Measurements from ENCODE around the gene CDRT15L2.
"Not testable (repeated sequence)": the region's sequence is repeated elsewhere in the genome, so short reads cannot be mapped to it uniquely, and the experiment has no call there.

CDRT15L2 gene

DNA sequence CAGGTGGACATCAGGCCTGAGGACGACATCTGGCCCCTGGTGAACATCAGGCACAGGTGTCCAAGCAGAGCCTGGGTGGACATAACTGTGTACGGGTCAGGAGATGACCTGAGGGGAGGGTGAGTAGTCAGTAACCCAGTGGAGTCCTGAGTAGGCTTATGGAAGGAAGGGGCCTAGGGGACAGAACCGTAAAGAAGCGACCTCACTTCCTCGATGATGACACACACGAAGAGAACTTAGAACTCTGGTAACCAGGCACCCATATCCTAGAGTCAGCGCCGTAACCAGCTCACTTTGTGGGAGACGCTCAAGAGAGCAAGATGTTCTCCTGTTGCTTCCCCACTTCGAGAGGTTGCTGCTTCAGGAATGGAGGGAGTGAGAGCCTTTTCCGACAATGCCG lies at the start of gene CDRT15L2:
CDRT15L2 (plus strand) TSS at position 301 of the 400 bp plus-strand sequence; CDS start at position 321, 20 bp downstream.
- not testable (repeated sequence) for DNase-seq

DNA sequence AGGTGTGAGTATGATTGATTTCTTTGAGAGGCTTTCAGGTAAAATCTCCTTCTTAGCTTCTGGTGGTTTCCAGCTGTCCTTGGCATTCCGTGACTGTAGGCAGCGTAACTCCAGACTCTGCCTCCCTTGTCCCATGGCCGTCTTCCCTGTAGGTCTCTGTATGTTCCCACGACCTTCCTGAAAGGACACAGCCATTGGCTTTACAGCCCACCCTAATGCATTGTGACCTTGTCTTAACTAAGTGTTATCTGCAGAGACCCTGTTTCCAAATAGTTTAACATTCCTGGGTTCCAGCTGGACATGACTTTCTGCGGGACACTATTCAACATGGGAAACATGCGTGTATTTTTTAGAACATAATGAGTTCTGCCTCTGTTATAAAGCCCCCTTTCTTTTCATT lies 49.4 kb upstream of the CDRT15L2 start:
- not testable (repeated sequence) for DNase-seq

DNA sequence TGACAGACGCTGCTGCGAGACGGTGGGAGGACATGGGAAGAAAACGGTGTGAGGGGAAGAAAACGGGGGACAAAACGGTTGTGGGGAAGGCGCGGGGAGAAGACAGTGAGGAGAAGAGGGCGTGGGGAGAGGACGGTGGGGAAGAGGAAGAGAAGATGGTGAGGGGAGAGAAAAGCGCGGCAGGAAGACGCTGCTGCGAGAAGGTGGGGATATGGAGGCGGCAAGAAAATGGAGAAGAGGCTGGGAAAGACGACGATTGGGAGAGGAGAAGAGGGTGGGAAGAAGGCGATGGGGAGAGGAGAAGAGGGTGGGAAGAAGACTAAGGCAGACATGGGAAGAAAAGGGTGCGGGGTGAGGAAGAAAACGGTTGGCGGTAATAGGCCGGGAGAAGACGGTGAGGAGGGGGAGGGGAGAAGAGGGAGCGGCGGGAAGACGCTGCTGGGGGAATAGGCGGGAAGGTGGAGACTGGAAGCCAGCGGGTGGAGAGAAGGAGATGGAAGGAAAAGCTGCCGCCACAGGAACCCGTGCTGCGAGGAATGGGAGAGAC lies 46.9 kb upstream of the CDRT15L2 start:
- not testable (repeated sequence) for DNase-seq

DNA sequence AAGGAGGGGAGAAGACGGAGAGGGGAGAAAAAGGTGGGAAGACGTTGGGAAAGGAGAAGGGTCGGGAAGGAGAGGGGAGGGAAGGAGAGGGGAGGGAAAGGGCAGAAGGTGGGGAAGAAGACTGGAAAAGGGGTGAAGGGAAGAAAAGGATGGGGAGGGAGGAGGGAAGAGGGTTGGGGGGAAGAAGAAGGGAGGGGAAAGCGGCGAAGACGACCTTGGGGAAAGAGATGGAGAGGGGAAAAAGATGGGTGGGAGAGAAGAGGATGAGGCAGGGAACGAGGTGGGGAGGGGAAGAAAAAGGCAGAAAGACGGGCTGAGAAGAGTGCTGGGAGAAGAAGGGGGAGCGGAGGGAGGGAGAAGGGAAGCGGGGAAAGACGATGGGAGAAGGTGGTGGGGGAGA lies 46.3 kb upstream of the CDRT15L2 start:
- not testable (repeated sequence) for DNase-seq

DNA sequence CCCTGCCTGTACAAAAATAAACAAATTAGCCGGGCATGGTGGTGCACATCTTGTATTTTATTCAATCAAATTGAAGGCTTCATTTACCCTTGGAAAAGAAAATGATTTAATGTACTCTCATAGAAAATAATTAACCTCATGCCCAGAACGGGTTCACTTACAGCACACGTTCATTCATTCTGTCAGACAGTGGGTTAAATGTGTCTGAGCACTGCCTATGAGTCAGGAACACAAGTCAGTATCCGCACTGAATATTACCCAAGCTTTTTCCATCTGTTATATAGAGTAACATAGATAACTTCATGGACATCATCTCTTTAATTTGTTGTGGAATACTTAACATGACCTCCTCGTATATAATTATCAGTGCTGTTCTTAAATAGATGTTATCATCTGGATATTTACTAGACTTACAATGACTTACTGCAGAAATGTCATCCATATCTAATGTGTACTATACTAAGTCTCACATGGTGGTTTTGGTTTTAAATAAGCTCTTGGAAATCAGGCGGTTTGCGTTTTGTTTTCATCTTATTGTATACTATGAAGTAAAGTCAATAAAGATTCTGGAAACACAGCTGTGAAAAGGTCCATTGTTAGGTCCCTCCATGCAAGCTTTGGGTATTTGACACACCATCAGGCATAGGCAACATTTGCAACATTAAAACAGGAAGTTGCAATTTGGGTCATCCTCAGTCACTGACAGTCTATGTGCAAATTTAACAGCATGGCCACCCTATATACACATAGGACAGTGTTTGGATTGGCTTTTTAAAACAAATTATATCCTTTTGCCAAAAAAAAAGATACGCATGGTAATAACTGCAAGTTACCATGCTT lies 44.6 kb upstream of the CDRT15L2 start:
- DNase-seq: not testable (repeated sequence)

DNA sequence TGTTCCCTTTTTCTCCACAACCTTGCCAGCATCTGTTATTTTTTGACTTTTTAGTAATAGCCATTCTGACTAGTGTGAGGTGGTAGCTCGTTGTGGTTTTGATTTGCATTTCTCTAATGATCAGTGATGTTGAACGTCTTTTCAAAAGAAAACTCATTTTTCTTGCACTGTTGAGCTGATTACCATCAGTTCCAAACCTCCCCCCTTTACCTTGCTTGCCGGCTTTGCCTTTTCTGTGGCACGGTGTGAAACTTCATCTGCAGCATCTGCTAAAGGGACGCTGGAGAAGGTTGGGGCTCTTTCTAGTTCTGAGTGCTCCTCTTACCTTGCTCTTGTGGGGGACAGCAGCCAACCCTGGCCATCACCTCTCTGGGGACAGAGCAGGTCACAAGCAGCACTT lies 39.1 kb upstream of the CDRT15L2 start:
- not testable (repeated sequence) for DNase-seq

DNA sequence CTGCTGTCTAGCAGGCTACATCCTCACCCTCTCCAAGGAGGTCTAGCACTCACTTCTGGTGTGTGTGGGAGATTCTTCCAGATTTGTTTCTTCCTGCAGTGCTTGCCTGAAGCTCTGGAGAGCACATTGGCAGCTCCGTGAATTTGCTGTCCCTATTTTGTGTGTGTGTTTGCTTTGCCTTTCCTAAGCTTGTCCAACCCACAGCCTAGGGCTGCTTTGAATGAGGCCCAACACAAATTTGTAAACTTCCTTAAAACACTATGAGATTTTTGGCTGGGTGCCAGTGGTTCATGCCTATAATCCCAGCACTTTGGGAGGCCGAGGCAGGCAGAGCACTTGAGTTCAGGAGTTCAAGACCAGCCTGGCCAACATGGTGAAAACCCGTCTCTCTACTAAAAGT lies 38.7 kb upstream of the CDRT15L2 start:
- not testable (repeated sequence) for DNase-seq

DNA sequence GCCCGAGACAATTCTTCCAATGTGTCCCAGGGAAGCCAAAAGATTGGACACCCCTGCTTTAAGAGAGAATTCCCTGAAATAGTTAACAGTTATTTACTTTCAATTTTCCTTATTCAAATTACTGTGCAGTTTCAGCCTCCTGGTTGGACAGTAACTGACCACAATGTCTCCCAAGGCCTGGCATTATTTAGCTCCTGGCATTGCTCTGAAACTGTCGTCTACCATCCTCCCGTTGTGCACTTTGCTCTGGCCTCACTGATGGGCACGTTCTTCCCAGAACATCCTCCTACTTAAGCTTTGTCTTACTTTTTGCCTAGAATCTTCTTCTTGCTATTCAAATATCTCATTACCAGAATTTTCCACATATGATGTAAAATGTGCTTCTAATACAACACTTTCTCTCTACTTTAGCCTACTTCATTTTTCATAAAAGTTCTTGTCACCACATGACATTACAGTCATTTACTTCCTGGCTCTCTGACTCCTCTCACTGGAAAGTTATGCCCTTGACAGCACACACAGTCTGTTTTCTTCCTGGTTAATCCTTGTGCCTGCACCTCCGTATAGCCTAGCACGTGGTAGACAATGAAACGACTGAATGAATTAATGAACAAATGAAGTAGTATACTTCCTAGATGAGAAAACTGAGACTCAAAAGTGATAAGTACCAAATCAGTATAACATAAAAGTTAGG lies 37.5 kb upstream of the CDRT15L2 start:
- DNase-seq: not testable (repeated sequence)

DNA sequence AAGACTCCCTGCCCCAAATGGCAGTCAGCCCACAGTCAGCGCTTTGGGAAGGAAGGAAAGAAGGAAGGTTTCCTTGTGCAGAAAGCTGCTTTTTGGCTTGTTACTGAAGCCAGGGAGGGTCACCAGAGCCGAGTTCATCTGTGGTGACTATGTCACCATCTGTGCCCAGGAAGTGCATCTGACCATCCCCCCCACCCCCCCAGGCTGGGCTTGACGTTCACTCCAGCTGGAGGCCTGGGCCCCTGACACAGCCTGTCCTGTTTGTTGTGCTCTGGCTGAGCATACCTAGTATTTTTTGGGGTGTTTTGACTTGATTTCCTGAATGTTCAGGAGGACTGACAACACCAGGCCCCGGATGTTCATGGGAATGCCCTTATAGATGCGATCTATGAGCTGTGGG lies 31.6 kb upstream of the CDRT15L2 start:
- not testable (repeated sequence) for DNase-seq

DNA sequence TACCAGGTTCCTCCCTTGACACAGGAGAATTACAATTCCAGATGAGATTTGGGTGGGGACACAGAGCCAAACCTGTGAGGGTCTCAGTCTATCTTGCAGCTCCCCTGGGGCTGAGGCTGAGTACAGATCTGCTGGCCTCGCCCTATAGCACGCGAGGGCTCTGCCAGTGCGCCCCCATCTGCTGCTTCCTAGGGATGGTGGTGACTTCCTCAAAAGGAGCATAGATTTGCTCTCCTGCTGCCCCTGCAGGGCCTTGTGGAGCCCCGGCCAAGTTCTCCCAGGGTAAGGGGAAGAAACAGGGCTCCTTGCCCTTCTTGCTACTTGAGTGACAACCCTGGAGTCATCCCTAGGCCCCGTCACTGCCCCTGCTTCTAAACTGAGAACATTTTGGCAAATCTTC lies 26.6 kb upstream of the CDRT15L2 start:
- DNase-seq: not testable (repeated sequence)

DNA sequence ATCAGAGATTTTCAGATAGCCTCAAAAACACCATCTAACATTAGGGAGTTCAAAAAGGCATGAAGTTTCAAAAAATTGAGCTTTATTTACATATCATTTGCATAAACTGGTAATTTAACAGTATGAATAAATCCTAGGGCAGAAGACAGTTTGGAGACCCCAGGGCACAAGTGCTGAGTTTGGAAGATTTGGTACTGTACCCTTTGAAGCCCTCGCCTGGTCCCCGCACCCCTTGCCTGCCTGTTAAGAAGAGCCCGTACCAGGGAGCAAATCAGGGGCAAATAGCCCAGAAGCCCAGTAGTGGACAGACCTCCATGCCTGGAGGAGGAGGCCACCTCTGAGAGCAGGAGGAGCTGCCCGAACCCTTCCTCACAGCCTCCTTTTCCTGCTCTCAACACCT lies 24.8 kb upstream of the CDRT15L2 start:
- not testable (repeated sequence) for DNase-seq

DNA sequence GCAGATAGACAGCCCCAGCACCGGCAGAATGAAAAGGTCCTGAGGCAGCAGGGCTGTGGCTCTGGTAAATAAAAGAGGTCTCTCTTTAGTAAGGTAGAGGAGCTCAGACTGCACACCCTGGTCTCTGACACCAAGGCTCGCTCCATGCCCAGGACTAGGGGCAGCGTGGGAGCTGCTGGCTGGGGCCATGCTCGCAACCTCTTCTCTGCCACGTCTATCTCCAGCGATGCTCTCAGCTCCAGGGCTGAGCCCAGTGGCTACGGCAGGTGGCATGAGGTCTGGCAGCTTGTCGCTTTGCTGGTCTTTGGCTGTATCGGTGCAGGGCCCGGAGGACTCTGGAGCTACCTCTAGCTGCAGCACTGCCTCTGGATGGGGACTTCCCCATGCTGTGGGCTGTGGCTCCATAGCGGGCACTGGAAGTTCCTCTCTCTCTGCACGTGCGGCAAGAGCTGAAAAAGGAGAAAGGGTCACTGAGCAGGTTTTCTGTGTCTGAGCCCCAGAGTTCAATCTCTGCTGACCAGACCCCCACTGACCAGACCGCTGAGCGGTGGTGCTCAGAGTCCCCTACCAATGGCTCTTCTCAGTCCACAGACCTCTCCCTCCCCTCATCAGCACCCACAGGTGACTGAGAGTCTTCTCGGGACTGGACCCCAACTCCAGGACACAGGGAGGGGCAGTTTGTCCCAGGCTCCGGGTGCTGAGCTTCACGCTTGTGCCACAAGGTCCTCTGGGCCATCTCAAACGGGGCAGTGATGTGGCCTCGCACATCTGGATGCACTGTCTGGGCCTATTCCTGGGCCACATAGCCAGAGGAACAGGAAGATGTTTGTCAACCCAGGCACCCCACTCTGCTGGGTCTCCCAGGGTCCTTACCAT lies 24.2 kb upstream of the CDRT15L2 start:
- not testable (repeated sequence) for DNase-seq

DNA sequence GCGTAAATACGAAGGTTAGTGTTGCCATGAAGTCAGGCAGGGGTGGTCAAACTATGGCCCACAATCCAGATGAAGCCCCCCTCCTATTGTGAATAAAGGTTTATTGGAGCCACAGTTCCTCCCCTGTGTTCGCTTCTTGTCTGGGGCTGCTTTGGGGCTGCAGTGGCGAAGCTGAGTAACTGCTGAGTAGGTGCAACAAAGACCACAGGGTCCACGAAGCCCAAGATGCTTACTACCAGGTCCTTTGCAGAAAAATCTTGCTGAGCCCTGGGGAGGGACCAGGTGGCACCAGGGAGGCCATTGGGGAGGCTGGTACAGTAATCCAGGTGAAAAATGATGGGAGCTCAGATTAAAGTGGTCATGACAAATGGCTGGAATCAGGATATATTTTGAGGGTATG lies 21.4 kb upstream of the CDRT15L2 start:
- not testable (repeated sequence) for DNase-seq

DNA sequence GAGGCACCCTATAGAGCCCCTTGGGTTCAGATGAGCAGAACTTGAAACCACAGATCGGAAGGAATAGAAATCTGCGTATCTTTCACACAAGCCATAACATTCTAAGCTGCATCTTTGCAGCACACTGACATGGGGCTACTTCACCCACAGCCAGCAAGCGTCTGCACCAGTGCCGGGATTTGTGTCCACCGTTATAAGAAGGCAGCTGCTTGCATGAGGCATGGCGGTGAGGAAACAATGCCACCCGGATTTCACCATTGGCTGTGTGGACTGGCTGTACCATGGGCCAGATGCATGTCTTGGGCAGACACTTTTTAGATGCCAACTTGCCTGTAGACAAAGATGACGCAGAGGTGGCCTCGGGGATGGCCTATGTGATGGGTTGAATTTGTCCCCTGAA lies 20.5 kb upstream of the CDRT15L2 start:
- not testable (repeated sequence) for DNase-seq

DNA sequence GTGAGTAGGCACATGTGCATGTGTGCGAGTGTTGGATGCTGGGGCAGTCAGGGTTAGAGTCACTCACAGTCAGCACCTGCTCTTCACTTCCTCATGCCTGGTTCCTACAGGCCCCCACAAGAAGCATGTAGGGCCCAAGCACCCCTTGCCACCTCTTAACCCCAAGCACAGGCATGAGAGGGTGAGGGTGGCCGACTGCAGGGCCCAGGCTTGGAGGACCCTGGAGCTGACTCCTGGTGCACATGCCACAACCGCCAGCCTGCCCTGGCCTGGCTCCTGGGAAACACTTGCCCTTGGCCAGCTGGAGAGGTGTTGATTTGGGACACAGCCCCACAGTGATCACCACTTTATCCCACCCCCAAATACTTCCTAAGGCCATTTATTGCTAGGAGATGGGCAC lies 16.9 kb upstream of the CDRT15L2 start:
- no peak for DNase-seq

DNA sequence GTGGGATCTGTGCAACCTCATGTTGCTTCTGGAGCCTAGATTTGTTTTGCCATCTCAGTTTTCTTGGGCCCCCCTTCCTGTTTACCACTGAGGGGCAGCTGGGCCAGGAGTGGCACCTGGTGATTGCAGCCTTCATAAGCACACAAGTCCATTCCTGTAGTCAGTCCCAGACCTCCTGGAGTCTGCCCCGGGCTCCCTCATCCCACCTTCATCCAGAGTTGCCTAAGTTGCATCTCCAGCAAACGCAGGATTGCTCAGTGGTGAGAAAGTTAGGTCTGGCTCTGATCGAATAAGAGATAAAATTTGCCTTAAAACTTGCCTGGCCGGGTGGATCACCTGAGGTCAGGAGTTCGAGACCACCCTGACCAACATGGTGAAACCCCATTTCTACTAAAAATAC lies 14.3 kb upstream of the CDRT15L2 start:
- not testable (repeated sequence) for DNase-seq

DNA sequence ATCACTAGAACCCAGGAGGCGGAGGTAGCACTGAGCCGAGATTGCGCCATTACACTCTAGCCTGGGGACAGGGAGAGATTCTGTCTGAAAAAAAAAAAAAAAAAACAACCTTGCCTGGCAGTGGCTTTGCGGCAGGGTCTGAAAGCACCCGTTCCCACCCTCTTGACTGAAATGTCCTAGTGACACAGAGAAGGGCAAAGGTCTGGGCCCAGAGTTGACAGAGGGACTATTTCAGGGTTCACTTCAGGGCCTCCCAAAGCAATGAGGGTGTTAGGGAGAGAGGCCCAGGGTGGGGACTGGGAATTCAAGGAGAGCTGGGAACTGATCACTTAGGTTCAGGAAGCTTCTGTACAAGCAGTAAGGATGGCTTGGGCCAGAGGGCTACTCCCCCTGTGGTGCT lies 13.8 kb upstream of the CDRT15L2 start:
- DNase-seq: no peak

DNA sequence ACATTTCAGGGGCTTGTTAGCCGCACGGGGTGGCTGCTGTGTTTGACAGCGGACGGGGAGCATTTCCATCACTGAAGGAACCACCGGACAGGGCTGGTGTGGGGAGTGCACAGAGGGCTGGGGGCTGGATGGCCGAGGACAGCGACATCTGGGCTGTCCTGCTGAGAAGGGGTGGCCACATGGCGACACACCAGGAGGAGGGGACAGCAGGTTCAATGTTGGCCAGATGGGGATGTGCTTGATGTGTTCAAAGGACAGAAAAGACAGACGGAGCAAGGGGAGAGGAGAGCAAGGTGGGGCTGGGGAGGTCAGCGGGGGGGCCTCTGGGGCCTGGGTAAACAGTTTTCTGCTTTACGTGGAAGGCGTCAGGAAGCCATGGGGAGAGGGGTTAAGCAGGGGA lies 12.8 kb upstream of the CDRT15L2 start:
- not testable (repeated sequence) for DNase-seq

DNA sequence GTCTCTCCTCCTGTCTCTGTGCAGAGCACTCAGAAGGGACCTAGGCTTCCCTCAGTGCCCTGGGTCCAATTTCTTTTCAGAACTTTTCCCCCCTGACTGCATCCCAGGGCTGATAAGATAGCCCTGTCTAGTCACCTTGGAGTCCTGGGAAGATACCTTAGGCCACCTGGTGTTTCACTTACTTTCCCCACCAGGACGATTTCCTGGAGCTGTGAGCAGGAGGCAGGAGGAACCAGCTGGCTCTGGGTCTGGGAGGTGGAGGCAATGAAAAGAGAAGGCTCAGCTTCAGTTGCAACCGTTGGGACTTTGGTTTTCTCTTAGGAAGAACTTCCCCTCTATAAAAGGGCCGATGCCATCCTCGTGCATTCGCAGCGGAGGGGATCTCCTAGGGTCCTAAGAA lies 12.1 kb upstream of the CDRT15L2 start:
- not testable (repeated sequence) for DNase-seq

DNA sequence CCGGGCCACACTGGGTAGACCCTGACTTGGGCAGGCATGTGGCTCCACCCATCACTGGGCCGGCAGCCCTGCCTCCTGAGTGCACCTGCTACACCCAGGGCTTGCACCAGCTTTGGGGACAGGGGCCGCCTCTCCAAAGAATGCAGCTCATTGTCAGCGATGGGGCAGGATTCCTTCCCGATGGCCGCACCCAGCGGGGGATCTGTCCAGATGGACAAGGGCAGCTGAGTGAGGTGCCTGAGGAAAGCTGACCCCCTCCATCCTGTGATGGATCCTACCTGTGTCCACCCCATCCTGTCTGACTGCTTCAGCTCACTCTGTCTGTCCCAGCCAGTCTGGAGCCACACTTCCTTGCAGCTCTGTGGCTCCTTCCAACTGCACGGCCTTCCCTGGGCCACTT lies 10.9 kb upstream of the CDRT15L2 start:
- DNase-seq: not testable (repeated sequence)

DNA sequence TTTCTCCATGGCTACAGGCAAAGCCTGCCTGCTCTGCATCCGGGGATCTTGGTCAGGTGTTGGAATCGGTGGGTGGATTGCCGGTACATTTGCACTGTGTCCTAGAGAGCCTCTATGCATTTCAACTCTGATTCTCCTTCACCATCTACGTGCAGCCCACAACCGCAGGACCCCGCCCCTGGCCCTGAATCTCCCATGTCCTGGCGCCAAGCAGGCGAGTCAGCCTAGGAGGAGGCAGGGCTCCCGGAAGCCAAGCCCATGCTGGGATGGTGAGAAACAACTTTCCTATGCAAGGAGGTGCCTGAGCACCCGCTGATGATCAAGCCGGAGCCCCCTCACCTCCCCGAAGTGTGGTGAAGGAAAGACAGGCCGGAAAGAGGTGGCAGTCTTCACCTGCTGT lies 7.9 kb upstream of the CDRT15L2 start:
- not testable (repeated sequence) for DNase-seq

DNA sequence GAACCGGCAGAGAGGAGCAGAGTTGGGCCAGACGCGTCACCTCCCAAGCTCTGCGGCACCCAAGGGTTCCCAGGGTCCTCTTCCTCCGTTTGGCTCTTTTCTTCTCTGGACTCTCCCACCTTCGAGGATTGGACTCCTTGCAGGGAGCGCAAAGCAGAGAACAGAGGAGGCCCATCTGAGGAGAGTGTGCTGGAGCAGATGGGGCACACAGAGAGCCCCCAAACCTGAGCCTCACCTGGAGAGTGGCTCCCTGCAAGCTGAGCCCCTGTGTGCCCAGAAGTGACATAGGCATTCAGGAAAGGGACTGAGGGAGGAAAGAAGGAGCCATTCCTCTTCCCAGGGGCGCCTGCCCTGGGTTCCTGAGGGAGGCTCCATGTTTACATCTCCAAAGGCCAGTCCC lies 6.3 kb upstream of the CDRT15L2 start:
- not testable (repeated sequence) for DNase-seq

DNA sequence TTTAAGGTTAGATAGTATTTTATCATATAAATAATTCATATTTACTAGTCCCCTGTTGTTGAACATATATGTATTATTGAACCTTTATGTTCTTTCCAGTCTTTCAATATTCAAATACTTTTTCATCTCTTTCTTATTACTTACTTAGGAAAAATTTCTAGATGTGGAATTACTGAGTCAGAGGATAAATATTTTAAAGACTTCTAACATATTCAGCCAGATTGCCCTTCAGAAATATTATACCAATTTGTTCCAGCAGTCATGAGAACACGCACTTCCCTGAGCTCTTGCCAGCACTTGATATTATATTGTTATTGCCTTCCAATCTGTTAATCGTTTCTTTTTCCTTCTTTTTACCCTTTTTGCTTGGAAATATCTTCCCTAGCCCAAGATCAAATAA lies 4.5 kb upstream of the CDRT15L2 start:
- not testable (repeated sequence) for DNase-seq
